MV-4-11 (cell line): ENCODE results near the gene ROPN1L.
"Not testable (repeated sequence)": the region's sequence is repeated elsewhere in the genome, so short reads cannot be mapped to it uniquely, and the experiment has no call there.

ENCODE experiments used
- DNase-seq: peaks from one replicate; lab custom pipeline; 2025; lab: John Stamatoyannopoulos, UW

ROPN1L gene

GRCh38 chr5:10502578-10502977 is 60.9 kb downstream of the ROPN1L start:
- DNase-seq, result no peak

- DNase-seq, result no peak
Observed at GRCh38 chr5:10503321-10503720, 61.6 kb downstream of the ROPN1L start.

DNA sequence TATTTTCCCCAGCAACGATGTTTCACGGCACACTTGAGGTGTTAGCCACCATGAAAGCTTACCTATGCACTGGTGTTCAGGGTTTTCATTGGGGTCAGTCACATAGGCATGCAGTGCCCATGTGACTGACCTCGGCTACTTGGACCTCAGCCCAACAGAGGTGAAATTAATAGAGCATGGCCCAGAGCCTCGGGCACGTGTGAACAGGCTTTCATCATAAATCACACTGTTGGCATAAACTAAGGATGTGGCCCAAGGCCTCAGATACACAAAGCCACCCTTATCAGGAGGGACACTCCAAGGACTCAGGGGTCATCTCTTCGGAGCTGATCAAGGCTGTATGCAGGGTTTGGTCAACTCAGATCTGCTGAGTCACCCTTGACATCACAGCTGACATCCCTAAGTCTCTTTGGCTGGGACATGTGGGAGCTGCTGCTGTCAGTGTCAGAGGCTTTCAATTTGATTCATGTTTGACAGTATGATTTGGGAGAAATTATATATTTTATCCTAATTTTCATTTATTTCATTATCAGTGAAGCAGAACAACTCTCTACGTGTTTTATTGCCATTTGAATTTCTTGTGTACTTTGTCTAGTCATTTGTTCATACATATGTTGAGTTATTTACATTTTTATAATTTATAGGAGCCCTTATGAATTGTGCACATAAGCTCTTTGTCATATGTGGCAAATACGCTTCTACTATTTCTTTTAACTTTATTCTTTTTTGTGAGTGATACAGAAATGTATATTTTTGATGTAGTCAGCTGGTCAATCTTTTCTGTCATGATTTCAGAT is 62.5 kb downstream of the ROPN1L start:
- DNase-seq, result no peak

DNA sequence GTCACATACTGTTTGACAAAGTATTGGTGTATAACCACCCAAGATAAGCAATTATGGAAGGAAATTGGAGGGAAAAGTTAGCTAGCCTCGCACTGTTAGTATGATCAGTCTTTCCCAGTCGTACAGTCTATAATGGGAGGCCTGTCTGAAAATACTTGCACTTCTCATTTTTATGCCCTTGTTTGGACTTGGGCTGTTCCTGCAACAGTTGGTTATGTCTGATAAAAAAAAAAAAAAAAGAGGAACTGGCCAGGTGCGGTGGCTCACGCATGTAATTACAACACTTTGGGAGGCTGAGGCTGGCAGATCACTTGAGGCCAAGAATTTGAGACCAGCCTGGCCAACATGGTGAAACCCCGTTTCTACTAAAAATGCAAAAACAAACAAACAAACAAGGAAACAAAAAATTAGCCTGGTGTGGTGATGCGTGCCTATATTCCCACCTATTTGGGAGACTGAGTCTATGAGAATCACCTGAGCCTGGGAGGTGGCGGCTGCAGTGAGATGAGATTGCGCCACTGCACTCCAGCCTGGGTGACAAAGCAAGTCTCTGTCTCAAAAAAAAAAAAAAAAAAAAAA is 63.9 kb downstream of the ROPN1L start:
- DNase-seq, result peak; percentile 93

DNA sequence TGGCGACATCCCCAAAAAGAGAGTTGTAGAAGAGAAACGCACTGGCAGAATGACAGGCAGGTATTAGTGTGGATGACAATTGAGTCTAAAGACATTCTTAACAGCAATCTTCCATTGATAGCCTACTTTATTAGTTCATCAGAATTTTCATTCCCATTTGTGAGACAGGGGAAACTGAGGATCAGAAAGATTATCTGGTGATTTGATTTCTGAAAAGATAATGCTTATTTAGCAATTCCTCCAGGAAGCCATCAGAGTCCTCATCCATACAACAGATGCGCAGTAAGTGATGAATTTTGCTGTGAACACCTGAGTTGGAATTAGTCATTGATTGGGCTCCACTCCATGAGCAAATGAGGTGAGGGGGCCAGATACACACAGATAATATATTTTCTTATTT is 64.9 kb downstream of the ROPN1L start:
- DNase-seq, result no peak

DNA sequence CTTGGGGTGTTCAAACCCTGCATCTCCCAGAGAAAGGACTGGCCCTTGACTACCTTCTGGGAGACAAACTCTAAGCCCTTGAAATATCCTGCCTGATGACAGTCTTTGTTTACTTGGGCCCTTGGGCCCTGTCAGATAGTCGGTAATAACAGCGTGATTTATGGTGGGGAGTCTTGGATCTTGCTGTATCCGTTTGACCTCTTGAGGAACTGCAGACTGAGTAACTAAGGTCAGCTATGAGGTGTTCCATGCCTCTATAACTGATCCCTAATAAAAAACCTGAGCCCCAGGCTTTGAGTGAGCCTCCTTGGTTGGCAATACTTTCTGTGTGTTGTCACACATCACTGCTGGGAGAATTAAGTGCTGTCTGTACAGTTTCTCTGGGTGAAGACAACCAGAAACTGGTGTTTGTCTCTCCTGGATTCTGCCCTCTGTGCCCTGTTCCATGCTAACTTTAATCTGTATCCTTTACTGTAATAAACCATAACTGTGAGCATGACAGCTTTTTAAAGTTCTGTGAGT is 66.0 kb downstream of the ROPN1L start:
- peak; percentile 8 for DNase-seq

GRCh38 chr5:10509575-10509974 is 67.9 kb downstream of the ROPN1L start:
- no peak for DNase-seq

- no peak for DNase-seq
Observed at GRCh38 chr5:10511741-10512640, 70.3 kb downstream of the ROPN1L start.

- DNase-seq, result no peak
Observed at GRCh38 chr5:10513501-10514442, 72.1 kb downstream of the ROPN1L start.

- not testable (repeated sequence) for DNase-seq
Observed at GRCh38 chr5:10514572-10514971, 72.9 kb downstream of the ROPN1L start.
